ENCODE data around the gene SYTL2.

GRCh38 chr11:85699957-85700741 lies 110.8 kb downstream of the SYTL2 start:
- TF ChIP-seq, protein P1, sequence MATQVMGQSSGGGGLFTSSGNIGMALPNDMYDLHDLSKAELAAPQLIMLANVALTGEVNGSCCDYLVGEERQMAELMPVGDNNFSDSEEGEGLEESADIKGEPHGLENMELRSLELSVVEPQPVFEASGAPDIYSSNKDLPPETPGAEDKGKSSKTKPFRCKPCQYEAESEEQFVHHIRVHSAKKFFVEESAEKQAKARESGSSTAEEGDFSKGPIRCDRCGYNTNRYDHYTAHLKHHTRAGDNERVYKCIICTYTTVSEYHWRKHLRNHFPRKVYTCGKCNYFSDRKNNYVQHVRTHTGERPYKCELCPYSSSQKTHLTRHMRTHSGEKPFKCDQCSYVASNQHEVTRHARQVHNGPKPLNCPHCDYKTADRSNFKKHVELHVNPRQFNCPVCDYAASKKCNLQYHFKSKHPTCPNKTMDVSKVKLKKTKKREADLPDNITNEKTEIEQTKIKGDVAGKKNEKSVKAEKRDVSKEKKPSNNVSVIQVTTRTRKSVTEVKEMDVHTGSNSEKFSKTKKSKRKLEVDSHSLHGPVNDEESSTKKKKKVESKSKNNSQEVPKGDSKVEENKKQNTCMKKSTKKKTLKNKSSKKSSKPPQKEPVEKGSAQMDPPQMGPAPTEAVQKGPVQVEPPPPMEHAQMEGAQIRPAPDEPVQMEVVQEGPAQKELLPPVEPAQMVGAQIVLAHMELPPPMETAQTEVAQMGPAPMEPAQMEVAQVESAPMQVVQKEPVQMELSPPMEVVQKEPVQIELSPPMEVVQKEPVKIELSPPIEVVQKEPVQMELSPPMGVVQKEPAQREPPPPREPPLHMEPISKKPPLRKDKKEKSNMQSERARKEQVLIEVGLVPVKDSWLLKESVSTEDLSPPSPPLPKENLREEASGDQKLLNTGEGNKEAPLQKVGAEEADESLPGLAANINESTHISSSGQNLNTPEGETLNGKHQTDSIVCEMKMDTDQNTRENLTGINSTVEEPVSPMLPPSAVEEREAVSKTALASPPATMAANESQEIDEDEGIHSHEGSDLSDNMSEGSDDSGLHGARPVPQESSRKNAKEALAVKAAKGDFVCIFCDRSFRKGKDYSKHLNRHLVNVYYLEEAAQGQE (IDR thresholded peaks at IDR 0.05) = no peak
- no peak for TF ChIP-seq CTCF (IDR thresholded peaks at IDR 0.05; ENCODE audit: low read depth, low read length, missing input control)
- TF ChIP-seq TAF1 (conservative IDR thresholded peaks at IDR 0.05) = no peak
- TF ChIP-seq MAX (IDR thresholded peaks at IDR 0.05) = no peak
- TF ChIP-seq RXRA (IDR thresholded peaks at IDR 0.05) = no peak
- TF ChIP-seq HNF4G (IDR thresholded peaks at IDR 0.05) = no peak
- no peak for TF ChIP-seq FOXA1 (IDR thresholded peaks at IDR 0.05)
- TF ChIP-seq GABPA (IDR thresholded peaks at IDR 0.05 in 1 of 2, conservative IDR thresholded peaks at IDR 0.05 in 1 of 2) = no peak
- TF ChIP-seq NR2F2 (IDR thresholded peaks at IDR 0.05) = no peak
- TF ChIP-seq JUND (IDR thresholded peaks at IDR 0.05) = no peak
- TF ChIP-seq, protein P2, sequence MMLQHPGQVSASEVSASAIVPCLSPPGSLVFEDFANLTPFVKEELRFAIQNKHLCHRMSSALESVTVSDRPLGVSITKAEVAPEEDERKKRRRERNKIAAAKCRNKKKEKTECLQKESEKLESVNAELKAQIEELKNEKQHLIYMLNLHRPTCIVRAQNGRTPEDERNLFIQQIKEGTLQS (IDR thresholded peaks at IDR 0.05) = no peak

Data from liver (tissue), 3 donors.